HG03039 (cell line): Measurements from ENCODE around the gene KLF2.

ENCODE experiments used
- ATAC-seq: cut with Tn5 transposase; IDR thresholded peaks from one replicate; pipeline ENCODE4 v1.9.1; 2021; ENCODE audit warnings: mild to moderate bottlenecking, moderate library complexity; ENCODE audit not compliant: unreplicated experiment

Gene KLF2

DNA sequence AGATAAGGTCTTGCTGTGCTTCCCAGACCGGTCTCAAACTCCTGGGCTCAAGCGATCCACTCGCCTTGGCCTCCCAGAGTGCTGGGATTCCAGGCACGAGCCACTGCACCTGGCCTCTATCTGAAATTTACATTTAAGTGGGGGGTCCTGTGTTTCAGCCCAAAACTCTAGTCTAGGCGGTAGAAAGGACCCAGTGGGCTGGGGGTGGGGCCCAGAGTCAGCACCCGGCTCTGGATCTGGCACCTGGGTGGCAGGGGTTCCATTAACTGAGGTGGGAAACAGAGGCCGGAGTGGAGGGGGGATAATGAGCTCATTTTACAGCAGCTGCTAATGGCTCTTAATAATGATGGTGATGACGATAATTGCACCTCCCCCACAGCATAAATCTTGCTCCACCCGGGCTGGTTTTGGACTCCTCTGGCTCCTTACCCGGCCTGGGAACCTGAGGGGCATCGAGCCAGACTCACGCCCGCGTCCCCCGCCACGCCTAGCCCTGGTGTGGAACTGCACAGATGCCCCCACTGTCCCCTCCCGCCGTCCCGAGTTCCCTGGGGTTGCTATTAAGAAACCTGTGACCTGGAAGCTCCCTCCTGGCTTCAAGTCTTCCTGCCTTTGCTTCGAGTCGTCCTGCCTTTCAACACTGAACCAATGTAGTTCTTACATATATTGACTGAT, 17.8 kb upstream of the KLF2 start:
- ATAC-seq: no peak

DNA sequence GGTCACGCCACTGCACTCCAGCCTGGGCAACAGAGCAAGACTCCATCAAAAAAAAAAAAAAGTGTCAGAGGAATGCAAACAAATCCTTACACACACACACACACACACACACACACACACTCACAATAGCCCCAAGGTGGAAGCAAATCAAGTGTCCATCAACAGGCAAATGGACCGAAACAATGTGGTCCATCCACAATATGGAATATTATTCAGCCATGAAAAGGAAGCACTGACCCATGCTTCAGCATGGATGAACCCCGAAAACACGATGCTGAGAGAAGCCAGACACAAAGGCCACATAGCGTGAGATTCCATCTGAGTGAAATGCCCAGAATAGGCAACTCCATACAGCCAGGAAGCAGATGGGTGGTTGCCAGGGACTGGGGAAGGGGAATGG, 16.5 kb upstream of the KLF2 start:
- ATAC-seq: no peak

DNA sequence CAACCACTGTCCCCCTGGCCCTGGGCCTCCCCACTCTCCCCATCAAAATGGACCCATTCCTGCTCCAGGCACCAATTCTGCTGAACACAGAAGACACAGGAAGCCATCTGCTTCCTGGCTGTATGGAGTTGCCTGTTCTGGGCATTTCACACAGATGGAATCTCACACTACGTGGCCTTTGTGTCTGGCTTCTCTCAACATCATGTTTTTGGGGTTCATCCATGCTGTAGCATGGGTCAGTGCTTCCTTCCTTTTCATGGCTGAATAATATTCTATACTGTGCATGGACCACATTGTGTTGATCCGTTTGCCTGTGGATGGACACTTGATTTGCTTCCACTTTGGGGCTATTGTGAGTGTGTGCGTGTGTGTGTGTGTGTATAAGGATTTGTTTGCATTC, 15.0 kb upstream of the KLF2 start:
- no peak for ATAC-seq

DNA sequence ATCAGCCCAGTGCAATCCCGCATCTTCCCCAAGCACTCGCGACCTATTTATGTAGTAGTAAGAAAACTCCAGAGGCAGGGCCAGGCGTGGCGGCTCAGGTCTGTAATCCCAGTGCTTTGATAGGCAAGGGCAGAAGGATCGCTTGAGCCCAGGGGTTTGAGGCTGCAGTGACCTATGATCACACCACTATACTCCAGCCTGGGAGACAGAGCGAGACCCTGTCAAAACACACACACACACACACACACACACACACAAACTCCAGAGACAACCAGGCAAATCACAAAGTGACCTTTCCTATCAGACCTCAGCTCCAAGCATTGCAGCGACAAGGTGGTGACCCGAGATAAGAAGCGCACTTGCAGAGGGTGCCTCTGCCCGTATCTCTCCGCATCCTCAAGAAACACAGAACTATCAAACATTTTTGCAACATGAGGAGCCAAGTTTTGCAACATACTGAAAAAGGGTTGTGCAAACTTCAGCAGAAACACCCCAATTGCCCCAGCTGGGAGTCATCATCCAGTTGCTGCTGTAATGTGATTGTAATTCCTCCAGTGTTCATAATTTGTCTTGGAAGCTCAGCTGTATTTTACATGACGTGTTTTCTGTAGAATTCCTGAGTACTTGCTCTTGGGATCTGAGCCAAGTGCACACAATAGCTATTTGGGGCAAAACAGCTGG, 8.7 kb upstream of the KLF2 start:
- ATAC-seq: no peak

GRCh38 chr19:16316506-16316882, 8.1 kb upstream of the KLF2 start:
- ATAC-seq: no peak

- no peak for ATAC-seq
Measured at GRCh38 chr19:16319481-16319880, 5.1 kb upstream of the KLF2 start.

- no peak for ATAC-seq
Measured at GRCh38 chr19:16320987-16321386, 3.6 kb upstream of the KLF2 start.

GRCh38 chr19:16325161-16325527, 518 bp downstream of the KLF2 start:
- peak; percentile 5 for ATAC-seq

DNA sequence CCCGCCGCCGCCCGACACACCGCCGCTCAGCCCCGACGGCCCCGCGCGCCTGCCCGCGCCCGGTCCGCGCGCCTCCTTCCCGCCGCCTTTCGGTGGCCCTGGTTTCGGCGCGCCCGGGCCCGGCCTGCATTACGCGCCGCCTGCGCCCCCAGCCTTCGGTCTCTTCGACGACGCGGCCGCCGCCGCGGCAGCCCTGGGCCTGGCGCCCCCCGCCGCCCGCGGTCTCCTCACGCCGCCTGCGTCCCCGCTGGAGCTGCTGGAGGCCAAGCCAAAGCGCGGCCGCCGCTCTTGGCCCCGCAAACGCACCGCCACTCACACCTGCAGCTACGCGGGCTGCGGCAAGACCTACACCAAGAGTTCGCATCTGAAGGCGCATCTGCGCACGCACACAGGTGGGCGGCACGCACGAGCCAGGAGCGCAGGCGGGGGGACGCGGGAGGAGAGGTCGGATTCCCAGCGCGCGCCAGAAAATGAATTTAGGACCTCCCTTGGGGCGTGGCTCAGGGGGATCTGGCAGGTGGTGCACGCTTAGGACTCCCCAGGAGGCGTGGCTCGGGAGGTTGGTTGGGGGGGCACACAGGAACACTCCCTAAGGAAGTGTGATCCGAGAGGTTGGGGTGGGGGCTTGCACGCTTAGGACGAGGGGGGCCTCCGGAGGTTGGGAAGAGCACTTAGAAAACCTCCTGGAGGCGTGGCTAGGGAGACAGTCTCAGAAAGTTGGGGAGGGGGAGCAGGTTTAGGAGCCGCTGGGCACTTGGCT, 1.2 kb downstream of the KLF2 start:
- ATAC-seq: no peak

GRCh38 chr19:16326401-16327168, 2.0 kb downstream of the KLF2 start:
- no peak for ATAC-seq

DNA sequence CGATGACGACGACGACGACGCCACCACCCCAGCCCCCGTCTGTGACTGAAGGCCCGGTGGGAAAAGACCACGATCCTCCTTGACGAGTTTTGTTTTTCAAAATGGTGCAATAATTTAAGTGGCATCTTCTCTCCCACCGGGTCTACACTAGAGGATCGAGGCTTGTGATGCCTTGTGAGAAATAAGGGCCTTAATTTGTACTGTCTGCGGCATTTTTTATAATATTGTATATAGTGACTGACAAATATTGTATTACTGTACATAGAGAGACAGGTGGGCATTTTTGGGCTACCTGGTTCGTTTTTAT, 2.5 kb downstream of the KLF2 start:
- no peak for ATAC-seq

DNA sequence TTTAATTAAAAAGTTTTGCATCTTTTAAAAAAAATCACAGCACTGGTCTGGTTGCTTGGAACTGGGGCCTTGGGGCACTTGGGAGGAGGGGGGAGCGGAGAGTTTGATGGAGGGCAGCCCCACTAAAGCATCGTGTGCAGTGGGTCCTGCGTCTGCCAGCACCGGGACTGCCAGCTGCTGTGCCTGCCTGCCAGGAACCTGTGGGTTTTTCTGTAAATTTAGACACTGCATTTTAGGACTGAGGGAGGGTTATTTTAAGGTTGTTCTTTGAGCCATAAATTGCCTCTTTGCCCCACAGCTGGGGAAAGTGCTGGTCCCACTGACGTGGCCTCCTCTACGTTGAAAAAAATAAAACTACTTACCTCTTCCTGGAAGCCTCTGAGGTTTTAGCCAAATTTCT, 2.9 kb downstream of the KLF2 start:
- no peak for ATAC-seq

- ATAC-seq: no peak
Measured at GRCh38 chr19:16327911-16328823, 3.5 kb downstream of the KLF2 start.

GRCh38 chr19:16328824-16329482, 4.3 kb downstream of the KLF2 start:
- ATAC-seq: no peak

- no peak for ATAC-seq
Measured at GRCh38 chr19:16330368-16330801, 5.8 kb downstream of the KLF2 start.

DNA sequence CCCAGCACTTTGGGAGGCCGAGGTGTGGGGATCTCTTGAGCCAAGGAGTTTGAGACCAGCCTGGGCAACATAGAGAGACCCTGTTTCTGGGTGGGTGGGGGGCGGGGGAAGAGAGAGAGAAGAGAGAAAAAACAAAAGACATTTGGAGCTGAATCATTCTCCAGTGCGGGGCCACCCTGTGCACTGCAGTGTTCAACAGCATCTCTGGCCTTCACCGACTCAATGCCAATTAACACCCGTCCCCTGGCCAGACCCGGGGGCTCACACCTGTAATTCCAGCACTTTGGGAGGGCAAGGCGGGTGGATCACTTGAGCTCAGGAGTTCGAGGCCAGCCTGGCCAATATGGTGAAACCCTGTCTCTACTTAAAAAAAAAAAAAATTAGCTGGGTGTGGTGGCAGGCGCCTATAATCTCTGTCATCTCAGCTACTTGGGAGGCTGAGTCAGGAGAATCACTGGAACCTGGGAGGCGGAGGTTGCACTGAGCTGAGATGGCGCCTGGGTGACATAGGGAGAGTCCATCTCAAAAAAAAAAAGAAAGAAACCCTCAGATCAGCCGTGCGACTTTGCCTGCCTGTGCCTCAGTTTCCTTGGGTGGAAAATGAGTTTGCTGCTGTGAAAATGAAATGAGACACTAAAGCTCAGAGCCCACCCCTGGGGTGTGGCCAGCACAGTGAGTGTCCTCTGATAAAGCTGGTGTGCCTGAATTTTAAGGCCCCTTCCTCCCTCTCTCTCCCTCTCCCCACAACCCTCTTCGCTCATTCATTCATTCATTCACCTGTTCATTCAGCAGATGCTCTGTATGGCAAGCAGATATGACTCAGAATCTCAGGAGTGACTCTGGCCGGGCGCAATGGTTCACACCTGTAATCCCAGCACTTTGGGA, 6.4 kb downstream of the KLF2 start:
- ATAC-seq: no peak

DNA sequence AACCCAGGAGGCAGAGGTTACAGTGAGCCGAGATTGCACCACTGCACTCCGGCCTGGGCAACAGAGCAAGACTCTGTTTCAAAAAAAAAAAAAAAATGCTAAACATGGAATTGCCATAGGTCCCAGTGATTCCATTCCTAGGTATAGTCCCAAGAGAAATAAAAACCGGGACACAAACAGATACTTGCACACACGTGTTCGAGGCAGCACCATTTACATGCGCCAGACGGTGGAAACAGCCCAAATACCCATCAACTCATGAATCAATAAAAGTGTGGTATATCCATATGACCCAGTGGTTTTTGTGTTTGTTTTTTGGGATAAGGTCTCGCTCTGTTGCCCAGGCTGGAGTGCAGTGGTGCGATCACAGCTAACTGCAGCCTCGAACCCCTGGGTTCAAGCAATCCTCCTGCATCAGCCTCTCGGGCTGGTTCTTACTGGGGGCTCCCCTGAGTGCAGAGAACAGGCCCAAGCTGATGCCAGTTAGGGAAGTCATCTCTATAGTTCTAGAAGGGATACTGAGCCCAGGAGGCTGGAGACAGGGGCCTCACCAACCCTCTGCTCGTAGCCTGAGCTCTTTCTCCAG, 8.5 kb downstream of the KLF2 start:
- no peak for ATAC-seq

- ATAC-seq: no peak
Measured at GRCh38 chr19:16334411-16334810, 9.8 kb downstream of the KLF2 start.

DNA sequence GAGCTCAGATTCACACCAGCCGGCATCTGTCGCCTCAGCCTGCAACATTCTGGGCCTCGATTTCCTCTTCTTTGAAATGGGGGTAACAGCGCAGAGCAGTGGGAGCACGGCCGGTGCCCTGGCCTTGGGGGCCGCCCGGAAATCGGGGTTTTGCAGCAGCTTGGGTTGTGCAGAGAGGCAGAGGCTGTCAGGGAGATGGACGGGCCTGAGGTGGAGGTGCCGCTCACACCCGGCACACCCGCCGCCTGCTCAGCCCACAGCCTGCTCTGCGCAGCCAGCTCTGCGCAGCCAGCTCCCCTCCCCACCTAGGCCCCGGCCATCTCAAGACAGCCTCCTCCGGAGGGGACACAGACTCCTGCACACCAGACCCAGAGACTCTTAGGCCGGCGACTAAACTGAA, 10.6 kb downstream of the KLF2 start:
- ATAC-seq: no peak
